CD4-positive, alpha-beta T cell (primary cell): Measurements from ENCODE around the gene OR52E1. TPM values are rescaled to one million over a fixed set of nuclear protein-coding genes. Genes with fewer than 3 reads are reported as not detected.

Source experiments
- ATAC-seq: fragments of 200-7000 bp; cut with Tn5 transposase; one replicate; pipeline ENCODE4 v1.10.0; 2022; ENCODE audit warnings: mild to moderate bottlenecking; ENCODE audit not compliant: poor library complexity
- CTCF ChIA-PET: fragments of 350-600 bp; sonication (Branson Sonifier 250); formaldehyde crosslinking; loops from one replicate; lab custom pipeline; 2021; ENCODE audit warnings: antibody characterized with exemption, inconsistent platforms; lab: Charles Lee
- POLR2A ChIA-PET: fragments of 350-600 bp; sonication (Branson Sonifier 250); formaldehyde crosslinking; loops from one replicate; lab custom pipeline; 2021; ENCODE audit warnings: antibody characterized with exemption, inconsistent platforms; lab: Charles Lee
- DNase-seq, 14 experiments: peaks; one replicate each; pipeline ENCODE4 v3.0.0-alpha.2; 2013 to 2020; ENCODE audit warnings: mixed read lengths in 2 of 14
- H3K27ac ChIP-seq, 2 donors: one replicate each; pipeline versions ENCODE4 v1.5.1 to v1.7.0; 2013; ENCODE audit warnings: low read length in 2 of 2, low read depth in 1 of 2, mild to moderate bottlenecking in 1 of 2
- H3K27me3 ChIP-seq, 2 experiments: 1 replicate in 1 of 2; 2 replicates in 1 of 2; pipeline versions ENCODE4 v1.6.1 to v1.7.0; 2013; ENCODE audit warnings: low read length in 2 of 2, control low read depth in 1 of 2, mild to moderate bottlenecking in 1 of 2, moderate library complexity in 1 of 2; ENCODE audit not compliant: insufficient read depth in 2 of 2, control insufficient read depth in 1 of 2
- H3K36me3 ChIP-seq: one replicate; pipeline ENCODE4 v1.6.1; 2013; ENCODE audit warnings: low read length, control low read depth; ENCODE audit not compliant: insufficient read depth
- H3K4me1 ChIP-seq: one replicate; pipeline ENCODE4 v1.6.1; 2013; ENCODE audit warnings: low read length, control low read depth; ENCODE audit not compliant: insufficient read depth
- H3K4me3 ChIP-seq: one replicate; pipeline ENCODE4 v1.5.1; 2013; ENCODE audit warnings: mild to moderate bottlenecking, low read length, moderate library complexity
- H3K9me3 ChIP-seq, 2 experiments: 1 replicate in 1 of 2; 2 replicates in 1 of 2; pipeline versions ENCODE4 v1.6.1 to v1.7.0; 2013; ENCODE audit warnings: low read length in 2 of 2, mild to moderate bottlenecking in 2 of 2, control low read depth in 1 of 2, moderate library complexity in 1 of 2; ENCODE audit not compliant: control insufficient read depth in 1 of 2, insufficient read depth in 1 of 2
- H3K27ac Mint-ChIP-seq: one replicate; pipeline ENCODE4 v1.8.0; 2020; ENCODE audit warnings: mixed read lengths
- H3K27me3 Mint-ChIP-seq: one replicate; pipeline ENCODE4 v1.8.0; 2021; ENCODE audit warnings: mixed read lengths
- H3K36me3 Mint-ChIP-seq: one replicate; pipeline ENCODE4 v1.8.0; 2021; ENCODE audit warnings: low read depth, mixed read lengths
- H3K4me1 Mint-ChIP-seq: one replicate; pipeline ENCODE4 v1.8.0; 2021; ENCODE audit warnings: low read depth, mixed read lengths
- H3K4me3 Mint-ChIP-seq: one replicate; pipeline ENCODE4 v1.8.0; 2020; ENCODE audit warnings: mild to moderate bottlenecking, mixed read lengths
- H3K9me3 Mint-ChIP-seq: one replicate; pipeline ENCODE4 v1.8.0; 2020; ENCODE audit warnings: mixed read lengths
- CTCF ChIP-seq: fragments of 200-600 bp; IDR thresholded peaks from one replicate; pipeline ENCODE4 v1.8.0; 2022; ENCODE audit warnings: antibody characterized with exemption, mild to moderate bottlenecking
- intact Hi-C, 2 experiments: fragments of 100-400 bp; cut with DNase I in 1 of 2; cut with micrococcal nuclease in 1 of 2; formaldehyde crosslinking; loops; one replicate each; pipeline versions ENCODE4 v1.15.1 to v1.9.0; 2023 to 2025; cut with DNase I, micrococcal nuclease
- total RNA-seq, 174 experiments: library from RNA in 2 of 174; stranded (reverse) in 2 of 174; gene quantifications; one replicate each; pipeline ENCODE4 v1.2.3 and lab custom pipeline; 2021 to 2026

Gene OR52E1
- total RNA-seq, 2 experiments from 2014 or later, result not detected

GRCh38 chr11:5042091-5042490 is 27.3 kb upstream of the OR52E1 start:
- Histone ChIP-seq H3K4me3 (no peak overlapping the region), H3K4me1 (no peaks in the 10 kb centered on the region), H3K9me3 (no peaks in the 10 kb centered on the region), H3K27ac (no peak overlapping the region), H3K36me3 (no peaks in the 10 kb centered on the region), H3K27me3 (no peaks in the 10 kb centered on the region)
- H3K27ac Mint-ChIP-seq, result no peak overlapping the region
- H3K27me3 Mint-ChIP-seq, result no peaks in the 10 kb centered on the region
- ATAC-seq, result no peak
- no peak for TF ChIP-seq CTCF
- ChIA-PET CTCF (no interaction called here), POLR2A (no interaction called here)
- no peak overlapping the region for H3K4me3 Mint-ChIP-seq
- H3K36me3 Mint-ChIP-seq, result no peaks in the 10 kb centered on the region
- H3K4me1 Mint-ChIP-seq, result no peaks in the 10 kb centered on the region
- intact Hi-C loops, result no loop called here
- H3K9me3 Mint-ChIP-seq, result no peaks in the 10 kb centered on the region
- no peak for DNase-seq

GRCh38 chr11:5043380-5043779 is 26.0 kb upstream of the OR52E1 start:
- no peaks in the 10 kb centered on the region for H3K9me3 Mint-ChIP-seq
- TF ChIP-seq CTCF, result no peak
- no peak overlapping the region for H3K4me3 Mint-ChIP-seq
- ChIA-PET POLR2A (no interaction called here), CTCF (no interaction called here)
- no peaks in the 10 kb centered on the region for H3K36me3 Mint-ChIP-seq
- no peaks in the 10 kb centered on the region for H3K27me3 Mint-ChIP-seq
- H3K36me3 ChIP-seq, result no peaks in the 10 kb centered on the region
- no peaks in the 10 kb centered on the region for H3K9me3 ChIP-seq
- no peaks in the 10 kb centered on the region for H3K4me1 Mint-ChIP-seq
- intact Hi-C loops, result no loop called here
- H3K4me3 ChIP-seq, result no peak overlapping the region
- ATAC-seq (no peak), DNase-seq (no peak)
- H3K27ac ChIP-seq, result no peak overlapping the region
- H3K27me3 ChIP-seq, result no peaks in the 10 kb centered on the region
- H3K4me1 ChIP-seq, result no peaks in the 10 kb centered on the region
- H3K27ac Mint-ChIP-seq, result no peak overlapping the region

GRCh38 chr11:5046226-5046625 is 23.1 kb upstream of the OR52E1 start, which contains the start of gene OR52J3:
Gene OR52J3, plus strand, starts transcription at chr11:5046526. Its CDS starts 0 bp downstream, at chr11:5046526.
- ChIA-PET POLR2A (no interaction called here), CTCF (no interaction called here)
- no peaks in the 10 kb centered on the region for H3K9me3 Mint-ChIP-seq
- no peaks in the 10 kb centered on the region for H3K36me3 Mint-ChIP-seq
- no peaks in the 10 kb centered on the region for H3K4me1 ChIP-seq
- intact Hi-C loops, result no loop called here
- no peak within 1 kb of the TSS for H3K27ac ChIP-seq
- TF ChIP-seq CTCF, result no peak
- no peaks in the 10 kb centered on the region for H3K27me3 ChIP-seq
- H3K4me3 ChIP-seq, result no peak within 1 kb of the TSS
- no peaks in the 10 kb centered on the region for H3K27me3 Mint-ChIP-seq
- DNase-seq (no peak), ATAC-seq (no peak)
- no peaks in the 10 kb centered on the region for H3K36me3 ChIP-seq
- no peaks in the 10 kb centered on the region for H3K4me1 Mint-ChIP-seq
- no peak within 1 kb of the TSS for H3K4me3 Mint-ChIP-seq
- no peak within 1 kb of the TSS for H3K27ac Mint-ChIP-seq
- no peaks in the 10 kb centered on the region for H3K9me3 ChIP-seq
